HEK293 (cell line): ENCODE results near the gene SCAANT1.

Experiments
- HOXA7 ChIP-seq: sonication (generic); formaldehyde crosslinking; IDR thresholded peaks from 2 replicates; pipeline ENCODE4 v1.8.1; 2022; ENCODE audit warnings: missing genetic modification reagents, borderline replicate concordance
- INSM2 ChIP-seq: fragments of 450-650 bp; formaldehyde crosslinking; IDR thresholded peaks from 2 replicates; pipeline ENCODE4 v1.5.1; 2016; ENCODE audit warnings: missing biosample characterization, missing genetic modification characterization
- OSR2 ChIP-seq: fragments of 450-650 bp; formaldehyde crosslinking; IDR thresholded peaks from 2 replicates; pipeline ENCODE4 v1.5.1; 2016; ENCODE audit warnings: missing biosample characterization, missing genetic modification characterization
- PRDM2 ChIP-seq: fragments of 450-650 bp; formaldehyde crosslinking; IDR thresholded peaks from 2 replicates; pipeline ENCODE4 v1.5.1; 2016; ENCODE audit warnings: missing biosample characterization, missing genetic modification characterization, borderline replicate concordance
- PRDM6 ChIP-seq: fragments of 450-650 bp; formaldehyde crosslinking; IDR thresholded peaks from 2 replicates; pipeline ENCODE4 v1.5.1; 2017; ENCODE audit warnings: missing biosample characterization, missing genetic modification characterization
- SCRT1 ChIP-seq: fragments of 450-650 bp; formaldehyde crosslinking; IDR thresholded peaks from 2 replicates; pipeline ENCODE4 v1.5.1; 2016; ENCODE audit warnings: missing biosample characterization, missing genetic modification characterization, borderline replicate concordance
- ZFHX2 ChIP-seq: fragments of 450-650 bp; formaldehyde crosslinking; conservative IDR thresholded peaks from 2 replicates; pipeline ENCODE4 v1.5.1; 2016; ENCODE audit warnings: missing biosample characterization, missing genetic modification characterization
- ZNF140 ChIP-seq: fragments of 450-650 bp; formaldehyde crosslinking; IDR thresholded peaks from 2 replicates; pipeline ENCODE4 v1.5.1; 2016; ENCODE audit warnings: missing biosample characterization, missing genetic modification characterization
- ZNF266 ChIP-seq: fragments of 450-650 bp; formaldehyde crosslinking; IDR thresholded peaks from 2 replicates; pipeline ENCODE4 v1.5.1; 2016; ENCODE audit warnings: missing biosample characterization, missing genetic modification characterization, low read depth
- ZNF280C ChIP-seq: fragments of 450-650 bp; formaldehyde crosslinking; IDR thresholded peaks from 2 replicates; pipeline ENCODE4 v1.5.1; 2016; ENCODE audit warnings: missing biosample characterization, missing genetic modification characterization
- ZNF398 ChIP-seq: fragments of 450-650 bp; formaldehyde crosslinking; IDR thresholded peaks from 2 replicates; pipeline ENCODE4 v1.5.1; 2017; ENCODE audit warnings: missing biosample characterization, missing genetic modification characterization
- ZNF510 ChIP-seq: fragments of 450-650 bp; formaldehyde crosslinking; IDR thresholded peaks from 2 replicates; pipeline ENCODE4 v1.5.1; 2018; ENCODE audit warnings: mild to moderate bottlenecking, missing genetic modification characterization, missing biosample characterization; ENCODE audit not compliant: insufficient replicate concordance
- ZNF514 ChIP-seq: fragments of 450-650 bp; formaldehyde crosslinking; IDR thresholded peaks from 2 replicates; pipeline ENCODE4 v1.5.1; 2016; ENCODE audit warnings: missing biosample characterization, missing genetic modification characterization
- ZNF518A ChIP-seq: fragments of 450-650 bp; formaldehyde crosslinking; conservative IDR thresholded peaks from 2 replicates; pipeline ENCODE4 v1.5.1; 2016; ENCODE audit warnings: low read depth, missing biosample characterization, missing genetic modification characterization
- ZNF549 ChIP-seq: fragments of 450-650 bp; IDR thresholded peaks from 2 replicates; pipeline ENCODE4 v1.5.1; 2018; ENCODE audit warnings: missing biosample characterization, missing genetic modification characterization, mild to moderate bottlenecking, inconsistent platforms, moderate library complexity
- ZNF558 ChIP-seq: fragments of 450-650 bp; formaldehyde crosslinking; IDR thresholded peaks from 2 replicates; pipeline ENCODE4 v1.5.1; 2016; ENCODE audit warnings: missing biosample characterization, missing genetic modification characterization
- ZNF623 ChIP-seq: fragments of 450-650 bp; formaldehyde crosslinking; IDR thresholded peaks from 2 replicates; pipeline ENCODE4 v1.5.1; 2016; ENCODE audit warnings: missing biosample characterization, missing genetic modification characterization
- ZSCAN16 ChIP-seq: fragments of 450-650 bp; formaldehyde crosslinking; IDR thresholded peaks from 2 replicates; pipeline ENCODE4 v1.5.1; 2016; ENCODE audit warnings: missing biosample characterization, missing genetic modification characterization
- ZSCAN18 ChIP-seq: fragments of 450-650 bp; formaldehyde crosslinking; IDR thresholded peaks from 2 replicates; pipeline ENCODE4 v1.5.1; 2016; ENCODE audit warnings: missing biosample characterization, missing genetic modification characterization

Gene SCAANT1

GRCh38 chr3:63892773-63893352 is 19.3 kb downstream of the SCAANT1 start (continued):
- TF ChIP-seq ZNF518A (tag by site-specific recombination) (no peak), ZNF280C (tag by site-specific recombination) (no peak), ZNF558 (no peak), ZSCAN18 (tag by site-specific recombination) (no peak), INSM2 (no peak), ZFHX2 (tag by site-specific recombination) (no peak), ZNF549 (tag by site-specific recombination) (no peak), ZNF140 (no peak), ZNF398 (no peak), ZNF510 (tag by site-specific recombination) (no peak), PRDM2 (no peak), OSR2 (tag by site-specific recombination) (peak; percentile 79), PRDM6 (peak; percentile 39; the same call in 1 of the 2 replicates), ZNF266 (tag by site-specific recombination) (no peak), ZSCAN16 (tag by site-specific recombination) (no peak), HOXA7 (CRISPR knock-in tag) (no peak), ZNF623 (no peak), SCRT1 (tag by site-specific recombination) (peak; percentile 96), ZNF514 (tag by site-specific recombination) (no peak)
